Kidney epithelial cell (primary cell): ENCODE data around the gene DNAH7. TPM values are rescaled to one million over a fixed set of nuclear protein-coding genes. Genes with fewer than 3 reads are reported as not detected.

Experiments used
- DNase-seq: peaks from one replicate; pipeline ENCODE4 v3.0.0-alpha.2; 2010; ENCODE audit warnings: low read depth
- H3K27me3 ChIP-seq: 2 replicates; pipeline ENCODE4 v1.6.0; 2011; ENCODE audit warnings: low read length; ENCODE audit not compliant: control insufficient read depth, insufficient read depth
- H3K36me3 ChIP-seq: 2 replicates; pipeline ENCODE4 v1.5.1; 2011; ENCODE audit warnings: low read length; ENCODE audit not compliant: control insufficient read depth, insufficient read depth
- H3K4me3 ChIP-seq: 2 replicates; pipeline ENCODE4 v1.5.1; 2011; ENCODE audit warnings: low read depth, mild to moderate bottlenecking, control low read depth, low read length
- total RNA-seq: library from RNA; depleted of rRNA; stranded (reverse); fragments of >200 nt; gene quantifications from 2 replicates; pipeline ENCODE4 v1.2.3, GENCODE V29; 2015
- TF ChIP-seq, protein P1 (sequence below): IDR thresholded peaks from 2 replicates; pipeline ENCODE4 v1.5.1; 2011; ENCODE audit warnings: mild to moderate bottlenecking, moderate library complexity, low read length, control low read depth, inconsistent platforms; ENCODE audit not compliant: insufficient read depth, poor library complexity, severe bottlenecking

The DNAH7 gene
- total RNA-seq, 1 donor from 2014 or later, result 2.1 TPM

- DNase-seq, result no peak
- H3K36me3 ChIP-seq, result no peaks in the 10 kb centered on the region
- H3K4me3 ChIP-seq, result no peak overlapping the region
- TF ChIP-seq, protein P1, sequence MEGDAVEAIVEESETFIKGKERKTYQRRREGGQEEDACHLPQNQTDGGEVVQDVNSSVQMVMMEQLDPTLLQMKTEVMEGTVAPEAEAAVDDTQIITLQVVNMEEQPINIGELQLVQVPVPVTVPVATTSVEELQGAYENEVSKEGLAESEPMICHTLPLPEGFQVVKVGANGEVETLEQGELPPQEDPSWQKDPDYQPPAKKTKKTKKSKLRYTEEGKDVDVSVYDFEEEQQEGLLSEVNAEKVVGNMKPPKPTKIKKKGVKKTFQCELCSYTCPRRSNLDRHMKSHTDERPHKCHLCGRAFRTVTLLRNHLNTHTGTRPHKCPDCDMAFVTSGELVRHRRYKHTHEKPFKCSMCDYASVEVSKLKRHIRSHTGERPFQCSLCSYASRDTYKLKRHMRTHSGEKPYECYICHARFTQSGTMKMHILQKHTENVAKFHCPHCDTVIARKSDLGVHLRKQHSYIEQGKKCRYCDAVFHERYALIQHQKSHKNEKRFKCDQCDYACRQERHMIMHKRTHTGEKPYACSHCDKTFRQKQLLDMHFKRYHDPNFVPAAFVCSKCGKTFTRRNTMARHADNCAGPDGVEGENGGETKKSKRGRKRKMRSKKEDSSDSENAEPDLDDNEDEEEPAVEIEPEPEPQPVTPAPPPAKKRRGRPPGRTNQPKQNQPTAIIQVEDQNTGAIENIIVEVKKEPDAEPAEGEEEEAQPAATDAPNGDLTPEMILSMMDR, result no peak
- no peaks in the 10 kb centered on the region for H3K27me3 ChIP-seq
Measured at GRCh38 chr2:195810340-195811098, 258.1 kb downstream of the DNAH7 start.

GRCh38 chr2:195808189-195808588, 260.4 kb downstream of the DNAH7 start:
- no peaks in the 10 kb centered on the region for H3K27me3 ChIP-seq
- no peak for DNase-seq
- no peaks in the 10 kb centered on the region for H3K36me3 ChIP-seq
- no peak overlapping the region for H3K4me3 ChIP-seq
- TF ChIP-seq, protein P1, result no peak

DNA sequence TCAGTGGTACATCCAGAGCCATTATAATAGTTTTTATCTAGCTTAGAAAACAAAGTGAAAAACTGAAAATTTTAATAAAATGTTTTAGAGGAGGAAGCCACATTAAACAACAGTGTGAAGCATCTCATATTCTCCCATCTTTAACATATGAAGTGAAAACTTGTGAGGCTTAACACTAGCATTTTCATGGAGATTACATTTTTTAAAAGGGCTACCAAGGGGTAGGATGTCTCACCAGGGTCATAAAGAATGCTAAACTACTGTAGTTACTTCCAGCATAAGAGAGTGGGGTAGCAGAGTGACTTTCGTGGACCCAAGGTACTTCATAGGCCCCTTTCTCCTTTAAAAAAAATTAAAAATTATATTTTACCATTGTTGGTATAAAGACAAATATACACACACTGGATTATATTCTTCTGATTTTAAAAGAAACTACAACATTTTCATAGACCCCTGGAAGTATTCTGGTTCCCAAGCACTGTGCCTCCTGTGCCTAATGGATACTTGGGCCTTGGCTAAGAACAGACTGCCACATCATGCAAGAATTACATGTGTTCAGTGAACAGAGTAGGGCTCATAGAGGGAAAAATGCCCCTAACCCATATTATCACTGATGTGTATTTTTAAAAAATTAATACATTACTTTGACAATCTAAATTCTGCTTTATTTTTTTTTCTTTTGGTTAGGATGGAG, 263.2 kb downstream of the DNAH7 start:
- TF ChIP-seq, protein P1, result no peak
- H3K36me3 ChIP-seq, result no peaks in the 10 kb centered on the region
- H3K27me3 ChIP-seq, result no peaks in the 10 kb centered on the region
- DNase-seq, result no peak
- H3K4me3 ChIP-seq, result no peak overlapping the region

GRCh38 chr2:195795879-195796278, 272.8 kb downstream of the DNAH7 start:
- DNase-seq, result no peak
- no peaks in the 10 kb centered on the region for H3K36me3 ChIP-seq
- no peaks in the 10 kb centered on the region for H3K27me3 ChIP-seq
- TF ChIP-seq, protein P1, result no peak
- H3K4me3 ChIP-seq, result no peak overlapping the region

GRCh38 chr2:195793881-195794280, 274.8 kb downstream of the DNAH7 start:
- no peaks in the 10 kb centered on the region for H3K36me3 ChIP-seq
- no peak for DNase-seq

More at GRCh38 chr2:195793881-195794280, 274.8 kb downstream of the DNAH7 start:
- no peak overlapping the region for H3K4me3 ChIP-seq
- no peaks in the 10 kb centered on the region for H3K27me3 ChIP-seq
- TF ChIP-seq, protein P1, result no peak
